Smooth muscle cell of the brain vasculature (primary cell): ENCODE results near the gene MYO5A.
"Not testable (repeated sequence)": the region's sequence is repeated elsewhere in the genome, so short reads cannot be mapped to it uniquely, and the experiment has no call there.

Source experiments
- DNase-seq: peaks from one replicate; pipeline ENCODE4 v3.0.0-alpha.2; 2012; ENCODE audit warnings: low read depth, low spot score

The MYO5A gene

DNA sequence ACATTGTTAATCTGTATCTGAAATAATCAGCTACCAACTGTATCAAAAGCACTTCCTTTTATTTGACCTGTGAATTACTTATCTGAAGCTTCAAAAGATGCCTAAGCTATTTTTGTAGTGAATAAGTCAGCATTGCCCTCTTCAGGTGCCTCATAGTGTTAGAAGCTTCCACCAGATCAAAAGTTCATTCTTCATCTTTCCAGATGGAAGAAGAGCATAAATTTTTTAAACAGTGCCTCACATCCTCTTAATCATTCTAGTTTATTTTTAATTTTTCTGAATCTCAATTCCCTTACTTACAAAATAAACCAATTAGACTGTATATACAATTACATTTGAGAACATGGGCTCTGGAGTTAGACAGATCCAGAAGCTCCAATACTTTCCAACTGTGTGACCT lies 65.0 kb downstream of the MYO5A start:
- DNase-seq: no peak

GRCh38 chr15:52462806-52463360 lies 65.8 kb downstream of the MYO5A start:
- no peak for DNase-seq

- not testable (repeated sequence) for DNase-seq
These were observed 69.0 kb downstream of the MYO5A start for GRCh38 chr15:52459701-52460100.

DNA sequence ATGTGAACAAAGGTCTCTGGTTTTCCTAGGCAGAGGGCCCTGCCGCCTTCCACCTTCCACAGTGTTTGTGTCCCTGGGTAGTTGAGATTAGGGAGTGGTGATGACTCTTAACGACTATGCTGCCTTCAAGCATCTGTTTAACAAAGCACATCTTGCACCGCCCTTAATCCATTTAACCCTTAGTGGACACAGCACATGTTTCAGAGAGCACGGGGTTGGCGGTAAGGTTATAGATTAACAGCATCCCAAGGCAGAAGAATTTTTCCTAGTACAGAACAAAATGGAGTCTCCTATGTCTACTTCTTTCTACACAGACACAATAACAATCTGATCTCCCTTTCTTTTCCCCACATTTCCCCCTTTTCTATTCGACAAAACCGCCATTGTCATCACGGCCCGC lies 69.4 kb downstream of the MYO5A start:
- not testable (repeated sequence) for DNase-seq

GRCh38 chr15:52448011-52448890 lies 80.4 kb downstream of the MYO5A start:
- DNase-seq: no peak

DNA sequence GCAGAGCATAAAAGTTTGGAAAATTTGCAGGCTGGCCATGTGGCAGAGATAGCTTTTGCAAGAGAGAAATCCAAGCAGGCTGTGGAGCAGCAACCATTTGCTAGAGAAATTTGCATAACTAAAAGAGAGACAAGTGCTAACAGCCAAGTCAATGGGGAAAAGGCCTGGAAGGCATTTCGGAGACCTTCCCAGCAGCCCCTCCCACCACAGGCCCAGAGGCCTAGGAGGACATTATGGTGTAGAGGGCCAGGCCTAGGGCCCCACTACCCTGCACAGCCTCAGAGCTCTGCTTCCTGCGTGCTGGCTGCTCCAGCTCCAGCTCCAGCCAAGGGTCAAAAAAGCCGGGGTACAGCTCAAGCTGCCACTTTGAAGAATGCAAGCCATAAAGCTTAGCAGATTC lies 82.7 kb downstream of the MYO5A start:
- DNase-seq: no peak

DNA sequence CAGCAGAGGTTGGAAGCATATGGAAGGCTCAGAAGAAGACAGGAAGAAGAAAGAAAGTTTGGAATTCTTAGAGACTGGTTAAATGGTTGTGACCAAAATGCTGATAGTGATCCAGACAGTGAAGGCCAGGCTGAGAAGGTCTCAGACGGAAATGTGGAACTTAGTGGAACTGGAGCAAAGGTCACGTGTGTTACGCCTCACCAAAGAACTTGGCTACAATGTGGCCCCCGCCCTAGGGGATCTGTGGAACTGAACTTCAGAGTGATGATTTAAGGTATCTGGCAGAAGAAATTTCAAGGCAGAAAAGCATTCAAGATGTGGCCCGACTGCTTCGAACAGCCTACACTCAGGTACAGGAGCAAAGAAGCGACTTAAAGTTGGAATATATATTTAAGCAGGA lies 83.1 kb downstream of the MYO5A start:
- no peak for DNase-seq

- not testable (repeated sequence) for DNase-seq
These were observed 85.5 kb downstream of the MYO5A start for GRCh38 chr15:52443205-52443604.

DNA sequence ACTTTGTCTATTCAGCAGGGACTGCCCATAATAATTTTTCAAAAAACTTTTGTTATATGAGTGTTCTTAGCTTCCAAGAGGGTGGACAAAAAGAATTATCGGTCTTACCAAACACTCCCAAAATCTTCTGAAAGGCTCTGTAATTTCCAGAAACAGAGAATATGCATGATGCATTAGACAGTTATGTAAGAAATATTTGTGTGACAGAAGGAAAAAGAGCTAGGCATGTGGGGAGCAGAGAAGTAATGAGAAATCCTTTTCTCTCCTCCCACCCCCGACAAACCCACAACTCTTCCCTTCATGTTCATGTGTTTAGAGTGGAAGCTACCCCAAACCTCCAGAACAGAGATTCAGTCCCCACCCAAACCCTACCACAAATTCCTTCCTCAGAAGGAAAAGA lies 86.8 kb downstream of the MYO5A start:
- DNase-seq: no peak

DNA sequence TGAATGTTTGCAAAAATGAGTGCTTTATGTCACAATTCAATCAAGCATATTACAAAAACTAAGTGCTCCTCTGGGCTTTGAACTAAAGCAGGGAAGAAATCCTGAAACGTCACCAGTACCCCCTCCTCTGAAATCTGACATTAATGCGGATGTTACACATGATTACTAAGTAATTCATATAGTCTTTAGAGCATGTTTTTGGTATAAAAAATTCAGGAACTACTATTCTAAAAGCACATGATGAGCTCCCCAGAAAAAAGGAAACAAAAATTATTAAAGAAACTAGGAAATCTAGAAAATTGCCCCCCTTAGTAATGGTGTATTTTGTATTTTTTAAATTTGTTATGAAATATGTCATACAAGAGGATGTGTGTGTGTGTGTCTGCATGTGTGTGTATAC lies 87.7 kb downstream of the MYO5A start:
- no peak for DNase-seq

- DNase-seq: no peak
These were observed 88.3 kb downstream of the MYO5A start for GRCh38 chr15:52440414-52440813.

- no peak for DNase-seq
These were observed 89.2 kb downstream of the MYO5A start for GRCh38 chr15:52439470-52439869.

- DNase-seq: not testable (repeated sequence)
These were observed 89.6 kb downstream of the MYO5A start for GRCh38 chr15:52439042-52439441.

DNA sequence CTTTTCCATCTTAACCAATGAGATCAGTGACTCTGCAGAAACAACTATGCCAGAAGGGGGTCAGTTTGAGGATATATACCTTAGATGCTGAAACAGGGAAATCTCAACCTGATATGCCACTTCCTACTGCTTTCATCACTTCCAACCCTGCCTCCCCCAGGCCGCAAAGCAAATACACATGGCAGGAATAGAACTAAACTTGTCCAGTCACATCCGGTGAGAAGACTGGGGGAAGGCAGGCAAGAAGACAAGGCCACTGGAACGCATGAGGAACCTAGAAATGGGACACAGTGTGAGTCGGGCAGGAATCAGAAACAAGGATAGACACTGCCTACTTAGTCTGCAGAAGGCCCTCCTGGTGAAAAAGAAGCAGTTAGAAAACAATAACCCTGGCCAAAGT lies 90.6 kb downstream of the MYO5A start:
- DNase-seq: no peak

DNA sequence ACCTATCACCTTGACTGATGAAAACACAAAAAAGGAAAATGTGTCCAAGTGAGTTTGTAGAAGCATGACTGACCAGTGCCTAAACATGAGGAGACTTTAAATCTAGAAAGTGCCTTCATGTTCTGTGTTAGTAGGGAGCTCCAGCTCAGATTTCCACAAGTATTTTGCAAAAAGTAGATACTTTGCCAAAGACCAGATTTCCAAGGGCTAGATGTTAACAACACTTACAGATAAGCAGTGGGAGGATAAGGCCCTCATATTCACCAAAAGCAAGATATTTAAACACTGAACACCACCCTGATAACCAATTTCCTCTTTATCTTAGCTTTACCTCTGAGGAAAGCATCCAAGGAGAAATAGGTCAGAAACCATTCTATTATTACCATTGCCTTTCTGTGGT lies 91.0 kb downstream of the MYO5A start:
- DNase-seq: no peak

DNA sequence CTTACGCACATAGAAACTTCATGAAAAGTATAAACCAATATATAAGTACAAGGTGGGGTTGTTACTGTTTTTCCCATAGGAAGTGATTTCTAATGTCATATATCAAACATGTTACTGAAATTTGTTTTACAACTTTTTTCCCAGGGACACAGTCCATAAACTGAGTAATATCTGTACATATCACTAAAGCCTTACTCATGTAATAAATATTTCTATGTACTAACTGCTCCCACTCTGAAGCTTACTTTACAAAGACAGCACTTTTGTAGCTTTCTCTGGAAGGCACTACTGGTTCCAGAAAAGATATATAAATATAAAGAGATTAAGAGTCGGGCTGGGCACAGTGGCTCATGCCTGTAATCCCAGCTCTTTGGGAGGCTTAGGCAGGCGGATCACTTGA lies 91.7 kb downstream of the MYO5A start:
- DNase-seq: no peak

- no peak for DNase-seq
These were observed 93.8 kb downstream of the MYO5A start for GRCh38 chr15:52434885-52435284.

DNA sequence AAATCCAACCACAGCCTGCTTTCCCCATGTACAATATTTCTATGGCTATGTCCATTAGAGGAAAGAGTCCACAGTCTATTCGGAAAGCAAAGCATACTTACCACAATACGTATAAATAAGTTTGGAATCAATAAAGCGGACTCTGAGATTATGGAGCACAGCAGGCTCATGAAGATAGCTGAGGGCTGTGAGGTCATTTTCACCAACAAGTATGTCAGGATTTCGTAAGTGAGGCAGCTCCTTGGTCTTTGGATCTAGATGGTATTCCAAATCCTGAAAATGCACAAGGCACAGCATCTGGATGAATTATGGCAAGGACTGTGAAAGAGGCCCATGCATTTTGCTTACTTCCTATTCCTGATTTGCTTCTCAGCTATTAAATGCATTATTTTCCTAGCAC lies 100.4 kb downstream of the MYO5A start:
- DNase-seq: no peak

DNA sequence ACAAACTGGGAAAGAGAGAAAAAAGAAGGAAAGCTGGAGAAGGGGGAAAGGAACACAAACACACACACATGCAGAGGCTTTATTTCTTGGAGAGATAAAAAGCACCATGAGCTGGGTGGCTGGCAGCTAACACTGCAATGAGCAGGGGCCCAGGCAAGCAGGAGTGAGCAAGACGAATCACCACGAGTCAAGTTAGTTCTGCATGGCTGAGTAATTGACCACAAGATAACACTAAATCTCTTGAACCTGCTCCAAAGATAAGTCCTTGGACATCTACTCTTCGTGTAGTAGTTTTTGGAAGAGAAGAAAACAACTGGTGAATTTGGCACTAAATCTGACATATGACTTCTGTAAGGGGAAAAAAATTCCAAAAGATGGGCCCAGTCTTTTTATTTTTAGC lies 100.9 kb downstream of the MYO5A start:
- no peak for DNase-seq

- no peak for DNase-seq
These were observed 103.7 kb downstream of the MYO5A start for GRCh38 chr15:52424856-52425431.

DNA sequence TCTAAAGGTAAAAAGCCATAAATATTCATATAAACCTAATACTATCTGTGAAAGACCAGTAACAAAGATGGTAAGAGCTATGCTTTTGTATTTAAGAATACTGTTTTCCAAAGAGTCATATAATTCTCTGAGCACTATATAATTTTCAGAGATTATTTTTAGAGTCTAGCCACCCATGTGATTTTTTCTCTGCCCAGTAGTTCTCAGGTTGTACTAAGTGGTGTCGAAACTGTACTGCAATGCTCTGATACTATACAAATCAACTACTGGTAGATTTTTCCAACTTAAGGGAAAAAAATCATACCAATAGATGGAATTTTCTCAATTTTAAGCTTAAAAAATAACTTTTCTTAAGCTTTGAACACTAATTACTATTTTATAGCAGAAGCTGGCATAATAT lies 104.8 kb downstream of the MYO5A start:
- DNase-seq: no peak

- no peak for DNase-seq
These were observed 106.7 kb downstream of the MYO5A start for GRCh38 chr15:52422001-52422400.

GRCh38 chr15:52421029-52421428 lies 107.7 kb downstream of the MYO5A start:
- DNase-seq: no peak
